Measurements from ENCODE around the gene ZPBP2. TPM values are rescaled to one million over a fixed set of nuclear protein-coding genes. Genes with fewer than 3 reads are reported as not detected.

ZPBP2 gene
- total RNA-seq, 1 experiment from 2014 or later = not detected

- intact Hi-C loops (cut with micrococcal nuclease) = no loop called here
Observed at GRCh38 chr17:39845052-39845846, 22.8 kb upstream of the ZPBP2 start.

More at GRCh38 chr17:39845052-39845846, 22.8 kb upstream of the ZPBP2 start:
- H3K36me3 ChIP-seq (ENCODE audit: control insufficient read depth in 1 of 2, insufficient read depth in 2 of 2, low read length in 2 of 2) = no peaks in the 10 kb centered on the region
- ChIA-PET POLR2A (no interaction called here), CTCF (no interaction called here), RAD21 (ENCODE audit: low non-redundant PET in 1 of 2, low total read pairs in 2 of 2, uncharacterized antibody in 2 of 2, unreplicated experiment in 2 of 2) (no interaction called here)
- H3K9me2 ChIP-seq (ENCODE audit: insufficient read depth) = no peaks in the 10 kb centered on the region
- TF ChIP-seq ZFX (IDR thresholded peaks at IDR 0.05) = no peak
- TF ChIP-seq SP1 (IDR thresholded peaks at IDR 0.05; ENCODE audit: low read depth) = no peak
- TF ChIP-seq, protein P1, sequence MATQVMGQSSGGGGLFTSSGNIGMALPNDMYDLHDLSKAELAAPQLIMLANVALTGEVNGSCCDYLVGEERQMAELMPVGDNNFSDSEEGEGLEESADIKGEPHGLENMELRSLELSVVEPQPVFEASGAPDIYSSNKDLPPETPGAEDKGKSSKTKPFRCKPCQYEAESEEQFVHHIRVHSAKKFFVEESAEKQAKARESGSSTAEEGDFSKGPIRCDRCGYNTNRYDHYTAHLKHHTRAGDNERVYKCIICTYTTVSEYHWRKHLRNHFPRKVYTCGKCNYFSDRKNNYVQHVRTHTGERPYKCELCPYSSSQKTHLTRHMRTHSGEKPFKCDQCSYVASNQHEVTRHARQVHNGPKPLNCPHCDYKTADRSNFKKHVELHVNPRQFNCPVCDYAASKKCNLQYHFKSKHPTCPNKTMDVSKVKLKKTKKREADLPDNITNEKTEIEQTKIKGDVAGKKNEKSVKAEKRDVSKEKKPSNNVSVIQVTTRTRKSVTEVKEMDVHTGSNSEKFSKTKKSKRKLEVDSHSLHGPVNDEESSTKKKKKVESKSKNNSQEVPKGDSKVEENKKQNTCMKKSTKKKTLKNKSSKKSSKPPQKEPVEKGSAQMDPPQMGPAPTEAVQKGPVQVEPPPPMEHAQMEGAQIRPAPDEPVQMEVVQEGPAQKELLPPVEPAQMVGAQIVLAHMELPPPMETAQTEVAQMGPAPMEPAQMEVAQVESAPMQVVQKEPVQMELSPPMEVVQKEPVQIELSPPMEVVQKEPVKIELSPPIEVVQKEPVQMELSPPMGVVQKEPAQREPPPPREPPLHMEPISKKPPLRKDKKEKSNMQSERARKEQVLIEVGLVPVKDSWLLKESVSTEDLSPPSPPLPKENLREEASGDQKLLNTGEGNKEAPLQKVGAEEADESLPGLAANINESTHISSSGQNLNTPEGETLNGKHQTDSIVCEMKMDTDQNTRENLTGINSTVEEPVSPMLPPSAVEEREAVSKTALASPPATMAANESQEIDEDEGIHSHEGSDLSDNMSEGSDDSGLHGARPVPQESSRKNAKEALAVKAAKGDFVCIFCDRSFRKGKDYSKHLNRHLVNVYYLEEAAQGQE (IDR thresholded peaks at IDR 0.05; ENCODE audit: low read depth) = no peak
- no peak for TF ChIP-seq YY1 (IDR thresholded peaks at IDR 0.05; ENCODE audit: extremely low read depth, insufficient replicate concordance, low read depth, low read length)
- TF ChIP-seq TCF7L2 (IDR thresholded peaks at IDR 0.05; ENCODE audit: borderline replicate concordance, extremely low read depth, insufficient read depth, insufficient read length) = no peak
- TF ChIP-seq, protein P2, sequence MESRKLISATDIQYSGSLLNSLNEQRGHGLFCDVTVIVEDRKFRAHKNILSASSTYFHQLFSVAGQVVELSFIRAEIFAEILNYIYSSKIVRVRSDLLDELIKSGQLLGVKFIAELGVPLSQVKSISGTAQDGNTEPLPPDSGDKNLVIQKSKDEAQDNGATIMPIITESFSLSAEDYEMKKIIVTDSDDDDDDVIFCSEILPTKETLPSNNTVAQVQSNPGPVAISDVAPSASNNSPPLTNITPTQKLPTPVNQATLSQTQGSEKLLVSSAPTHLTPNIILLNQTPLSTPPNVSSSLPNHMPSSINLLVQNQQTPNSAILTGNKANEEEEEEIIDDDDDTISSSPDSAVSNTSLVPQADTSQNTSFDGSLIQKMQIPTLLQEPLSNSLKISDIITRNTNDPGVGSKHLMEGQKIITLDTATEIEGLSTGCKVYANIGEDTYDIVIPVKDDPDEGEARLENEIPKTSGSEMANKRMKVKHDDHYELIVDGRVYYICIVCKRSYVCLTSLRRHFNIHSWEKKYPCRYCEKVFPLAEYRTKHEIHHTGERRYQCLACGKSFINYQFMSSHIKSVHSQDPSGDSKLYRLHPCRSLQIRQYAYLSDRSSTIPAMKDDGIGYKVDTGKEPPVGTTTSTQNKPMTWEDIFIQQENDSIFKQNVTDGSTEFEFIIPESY (IDR thresholded peaks at IDR 0.05; ENCODE audit: extremely low read depth, insufficient replicate concordance, low read length) = no peak
- TF ChIP-seq, protein P3, sequence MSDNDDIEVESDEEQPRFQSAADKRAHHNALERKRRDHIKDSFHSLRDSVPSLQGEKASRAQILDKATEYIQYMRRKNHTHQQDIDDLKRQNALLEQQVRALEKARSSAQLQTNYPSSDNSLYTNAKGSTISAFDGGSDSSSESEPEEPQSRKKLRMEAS (IDR thresholded peaks at IDR 0.05) = no peak
- no peak for TF ChIP-seq FOSL1 (IDR thresholded peaks at IDR 0.05; ENCODE audit: low read depth)
- no peak for TF ChIP-seq EGR1 (IDR thresholded peaks at IDR 0.05; ENCODE audit: low read depth)
- TF ChIP-seq, protein P4, sequence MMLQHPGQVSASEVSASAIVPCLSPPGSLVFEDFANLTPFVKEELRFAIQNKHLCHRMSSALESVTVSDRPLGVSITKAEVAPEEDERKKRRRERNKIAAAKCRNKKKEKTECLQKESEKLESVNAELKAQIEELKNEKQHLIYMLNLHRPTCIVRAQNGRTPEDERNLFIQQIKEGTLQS (IDR thresholded peaks at IDR 0.05) = no peak
- no peak for TF ChIP-seq JUND (IDR thresholded peaks at IDR 0.05)
- no peak for TF ChIP-seq POLR2A (IDR thresholded peaks at IDR 0.05; ENCODE audit: borderline replicate concordance, extremely low read depth, insufficient read depth, insufficient read length)
- H3K4me2 ChIP-seq (ENCODE audit: low read length) = no peak overlapping the region
- H3K27ac ChIP-seq (ENCODE audit: low read depth, low read length) = no peak overlapping the region
- no peaks in the 10 kb centered on the region for H3K79me2 ChIP-seq (ENCODE audit: insufficient read depth, low read length)
- no peak overlapping the region for H3K4me3 ChIP-seq (replicated peaks in 1 of 2; ENCODE audit: low read depth in 1 of 2, low read length in 2 of 2)
- no peaks in the 10 kb centered on the region for H3K4me1 ChIP-seq (ENCODE audit: control insufficient read depth in 1 of 2, insufficient read depth in 2 of 2, low read length in 2 of 2)
- H2AFZ ChIP-seq (ENCODE audit: low read depth, low read length, poor library complexity, severe bottlenecking) = no peak overlapping the region
- no peaks in the 10 kb centered on the region for H4K20me1 ChIP-seq (ENCODE audit: insufficient read depth)
- DNase-seq (ENCODE audit: low read depth, low spot score) (no peak), ATAC-seq (no peak)
- H3K9me3 ChIP-seq (ENCODE audit: control insufficient read depth in 1 of 2, insufficient read depth in 1 of 2, low read depth in 1 of 2, low read length in 2 of 2) = no peaks in the 10 kb centered on the region
- peaks cover 36% of the 10 kb centered on the region for H3K27me3 ChIP-seq (ENCODE audit: insufficient read depth, low read length)
- BruUV-seq (replicated peaks) = no TSS peak
- no peak overlapping the region for H3K9ac ChIP-seq (ENCODE audit: low read length)

Measured in HCT116 (cell line).